HepG2 (cell line): ENCODE results near the gene AP4S1. TPM values are rescaled to one million over a fixed set of nuclear protein-coding genes. Genes with fewer than 3 reads are reported as not detected.
A peak's percentile ranks its signal among the peaks of the same experiment; 100 is the strongest.

Experiments
- BHLHE40 ChIP-seq: IDR thresholded peaks from 2 replicates; pipeline ENCODE4 v1.6.1; 2011; ENCODE audit warnings: low read length, improper control_type of control experiment
- CBX2 ChIP-seq, 2 experiments: fragments of 200-600 bp in 1 of 2; sonication (generic); formaldehyde crosslinking in 1 of 2; IDR thresholded peaks; 2 replicates each; pipeline versions ENCODE4 v1.7.0 to v1.8.1; 2018 to 2022; ENCODE audit warnings: low read depth in 2 of 2, low read length in 1 of 2, mild to moderate bottlenecking in 1 of 2, missing genetic modification reagents in 1 of 2
- FLYWCH1 ChIP-seq: sonication (generic); formaldehyde crosslinking; IDR thresholded peaks from 2 replicates; pipeline ENCODE4 v1.8.1; 2023; ENCODE audit warnings: mild to moderate bottlenecking, missing genetic modification reagents
- FOXJ3 ChIP-seq: sonication (generic); formaldehyde crosslinking; IDR thresholded peaks from 2 replicates; pipeline ENCODE4 v1.4.0; 2020; ENCODE audit warnings: missing genetic modification reagents, mild to moderate bottlenecking, borderline replicate concordance
- GFI1 ChIP-seq: sonication (generic); formaldehyde crosslinking; IDR thresholded peaks from 2 replicates; pipeline ENCODE4 v1.5.0; 2020; ENCODE audit warnings: missing genetic modification reagents, mild to moderate bottlenecking, borderline replicate concordance
- HES4 ChIP-seq: sonication (generic); formaldehyde crosslinking; IDR thresholded peaks from 2 replicates; pipeline ENCODE4 v1.9.0; 2021; ENCODE audit warnings: mild to moderate bottlenecking, missing genetic modification reagents, borderline replicate concordance
- HIVEP1 ChIP-seq: sonication (generic); formaldehyde crosslinking; IDR thresholded peaks from 2 replicates; pipeline ENCODE4 v1.4.0; 2020; ENCODE audit warnings: mild to moderate bottlenecking, missing genetic modification reagents
- HNRNPH1 ChIP-seq: fragments of 200-400 bp; formaldehyde crosslinking; optimal IDR thresholded peaks from 2 replicates; pipeline ENCODE3; 2017; ENCODE audit warnings: mild to moderate bottlenecking, low read depth, low read length
- HNRNPLL ChIP-seq: fragments of 200-400 bp; formaldehyde crosslinking; IDR thresholded peaks from 2 replicates; pipeline ENCODE4 v1.6.1; 2017; ENCODE audit warnings: mild to moderate bottlenecking, low read depth, low read length; ENCODE audit not compliant: poor library complexity, severe bottlenecking
- HOXA3 ChIP-seq: sonication (generic); formaldehyde crosslinking; IDR thresholded peaks from 2 replicates; pipeline ENCODE4 v1.5.0; 2020; ENCODE audit warnings: missing genetic modification reagents
- IKZF5 ChIP-seq: IDR thresholded peaks from 2 replicates; pipeline ENCODE4 v1.6.1; 2018; ENCODE audit warnings: missing genetic modification reagents, mild to moderate bottlenecking, missing compliant biosample characterization
- ISL2 ChIP-seq: sonication (generic); formaldehyde crosslinking; IDR thresholded peaks from 2 replicates; pipeline ENCODE4 v1.5.0; 2020; ENCODE audit warnings: missing genetic modification reagents
- KDM3A ChIP-seq: IDR thresholded peaks from 2 replicates; pipeline ENCODE4 v1.6.1; 2018; ENCODE audit warnings: low read depth, missing compliant biosample characterization
- KDM4B ChIP-seq: sonication (generic); formaldehyde crosslinking; IDR thresholded peaks from 2 replicates; pipeline ENCODE4 v1.4.0; 2020; ENCODE audit warnings: missing genetic modification reagents
- NFRKB ChIP-seq: fragments of 450-650 bp; IDR thresholded peaks from 2 replicates; pipeline ENCODE4 v1.6.1; 2017
- PHF21A ChIP-seq: sonication (generic); formaldehyde crosslinking; IDR thresholded peaks from 2 replicates; pipeline ENCODE4 v1.5.0; 2020; ENCODE audit warnings: mild to moderate bottlenecking, missing genetic modification reagents
- RBFOX2 ChIP-seq: fragments of 200-400 bp; formaldehyde crosslinking; IDR thresholded peaks from 2 replicates; pipeline ENCODE4 v1.6.1; 2017; ENCODE audit warnings: low read depth, mild to moderate bottlenecking, low read length
- RNF2 ChIP-seq: fragments of 450-650 bp; conservative IDR thresholded peaks from 2 replicates; pipeline ENCODE4 v1.6.1; 2016; ENCODE audit warnings: low read depth
- SIX1 ChIP-seq: sonication (generic); formaldehyde crosslinking; IDR thresholded peaks from 2 replicates; pipeline ENCODE4 v1.4.0; 2020; ENCODE audit warnings: missing genetic modification reagents, borderline replicate concordance
- YEATS2 ChIP-seq: sonication (generic); formaldehyde crosslinking; IDR thresholded peaks from 2 replicates; pipeline ENCODE4 v1.4.0; 2020; ENCODE audit warnings: missing genetic modification reagents, borderline replicate concordance
- ZIK1 ChIP-seq: sonication (generic); formaldehyde crosslinking; IDR thresholded peaks from 2 replicates; pipeline ENCODE4 v1.5.0; 2020; ENCODE audit warnings: mild to moderate bottlenecking, low read depth, missing genetic modification reagents, borderline replicate concordance
- ZNF260 ChIP-seq: sonication (generic); formaldehyde crosslinking; IDR thresholded peaks from 2 replicates; pipeline ENCODE4 v1.4.0; 2020; ENCODE audit warnings: missing genetic modification reagents, low read depth, mild to moderate bottlenecking, borderline replicate concordance
- ZNF275 ChIP-seq: sonication (generic); formaldehyde crosslinking; IDR thresholded peaks from 2 replicates; pipeline ENCODE4 v1.8.0; 2022; ENCODE audit warnings: missing genetic modification reagents, mild to moderate bottlenecking, inconsistent platforms, borderline replicate concordance
- ZNF317 ChIP-seq: sonication (generic); formaldehyde crosslinking; IDR thresholded peaks from 2 replicates; pipeline ENCODE4 v1.5.0; 2020; ENCODE audit warnings: mild to moderate bottlenecking, missing genetic modification reagents
- ZNF678 ChIP-seq: sonication (generic); formaldehyde crosslinking; IDR thresholded peaks from 2 replicates; pipeline ENCODE4 v1.4.0; 2020; ENCODE audit warnings: mild to moderate bottlenecking, missing genetic modification reagents
- ZNF703 ChIP-seq: sonication (generic); formaldehyde crosslinking; IDR thresholded peaks from 2 replicates; pipeline ENCODE4 v1.5.1; 2020; ENCODE audit warnings: missing genetic modification reagents, mild to moderate bottlenecking, moderate library complexity, borderline replicate concordance
- ZSCAN29 ChIP-seq: sonication (generic); formaldehyde crosslinking; conservative IDR thresholded peaks from 2 replicates; pipeline ENCODE4 v1.4.0; 2020; ENCODE audit warnings: mild to moderate bottlenecking, missing genetic modification reagents
- polyA plus RNA-seq, 8 experiments: library from polyadenylated mRNA; depleted of rRNA in 3 of 8; stranded (reverse) in 7 of 8; unstranded in 1 of 8; fragments of >200 nt; fragmentation: Illumina TruSeq in 4 of 8; extraction: Trizol in 4 of 8; gene quantifications; 2 replicates each; pipeline versions ENCODE4 v1.2.1 to v1.2.3, GENCODE V29; 2011 to 2016; ENCODE audit warnings: low read depth in 4 of 8, missing spikeins in 1 of 8, mixed read lengths in 1 of 8; ENCODE audit not compliant: insufficient read depth in 1 of 8
- total RNA-seq, 5 experiments: library from RNA; depleted of rRNA; stranded (reverse); fragments of >200 nt; fragmentation: Illumina TruSeq; extraction: Trizol; gene quantifications; 2 replicates each; pipeline ENCODE4 v1.2.3, GENCODE V29; 2016; ENCODE audit warnings: low read depth in 1 of 5
- TF ChIP-seq, protein P1 (sequence below): sonication (generic); formaldehyde crosslinking; IDR thresholded peaks from 2 replicates; pipeline ENCODE4 v1.8.0; 2022; ENCODE audit warnings: mild to moderate bottlenecking, missing genetic modification reagents, moderate library complexity

Gene AP4S1
- total and polyA plus RNA-seq, 2 of the 13 experiments (the other 11 are each of a cell fraction or from before 2014, with no cell fraction given), result 3.9 to 21.1 TPM

- TF ChIP-seq KDM3A (CRISPR knock-in tag), result peak; percentile 81; the same call in 1 of the 2 replicates
- TF ChIP-seq HIVEP1 (CRISPR knock-in tag), result peak; percentile 68; the same call in 1 of the 2 replicates
- TF ChIP-seq ZNF275, result peak; percentile 52; the same call in 1 of the 2 replicates
- TF ChIP-seq HES4 (CRISPR knock-in tag), result peak; percentile 89
- peak; percentile 87; the same call in 1 of the 2 replicates for TF ChIP-seq GFI1
- TF ChIP-seq HNRNPLL, result peak; percentile 98
- peak; percentile 82 for TF ChIP-seq ZSCAN29 (CRISPR knock-in tag)
- TF ChIP-seq ZNF678, result peak; percentile 55; the same call in 1 of the 2 replicates
- no peak; the same call in 1 of the 2 replicates for TF ChIP-seq ZIK1 (CRISPR knock-in tag)
- TF ChIP-seq CBX2 (IDR thresholded peaks at IDR 0.05; ENCODE audit: low read depth, low read length), result no peak
- TF ChIP-seq CBX2 (CRISPR knock-in tag; IDR thresholded peaks at IDR 0.05; ENCODE audit: low read depth), result 0 out of 2 replicates have a peak, but pooled peaks have one; percentile 49
- TF ChIP-seq KDM4B (CRISPR knock-in tag), result peak; percentile 86
- TF ChIP-seq NFRKB, result no peak
- peak; percentile 87; the same call in 1 of the 2 replicates for TF ChIP-seq SIX1 (CRISPR knock-in tag)
- TF ChIP-seq IKZF5 (CRISPR knock-in tag), result peak; percentile 97
- no peak for TF ChIP-seq PHF21A
- 0 out of 2 replicates have a peak, but pooled peaks have one; percentile 23 for TF ChIP-seq RNF2
- peak; percentile 87; the same call in 1 of the 2 replicates for TF ChIP-seq FOXJ3 (CRISPR knock-in tag)
- TF ChIP-seq, protein P1, sequence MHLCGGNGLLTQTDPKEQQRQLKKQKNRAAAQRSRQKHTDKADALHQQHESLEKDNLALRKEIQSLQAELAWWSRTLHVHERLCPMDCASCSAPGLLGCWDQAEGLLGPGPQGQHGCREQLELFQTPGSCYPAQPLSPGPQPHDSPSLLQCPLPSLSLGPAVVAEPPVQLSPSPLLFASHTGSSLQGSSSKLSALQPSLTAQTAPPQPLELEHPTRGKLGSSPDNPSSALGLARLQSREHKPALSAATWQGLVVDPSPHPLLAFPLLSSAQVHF (CRISPR knock-in tag), result no peak
- peak; percentile 85 for TF ChIP-seq HOXA3 (CRISPR knock-in tag)
- no peak for TF ChIP-seq ISL2 (CRISPR knock-in tag)
- TF ChIP-seq BHLHE40, result peak; percentile 41; the same call in 1 of the 2 replicates
- peak; percentile 80 for TF ChIP-seq ZNF317 (CRISPR knock-in tag)
- TF ChIP-seq ZNF703, result 0 out of 2 replicates have a peak, but pooled peaks have one; percentile 70
- TF ChIP-seq HNRNPH1, result peak; percentile 83
- TF ChIP-seq ZNF260 (CRISPR knock-in tag), result no peak
- TF ChIP-seq RBFOX2, result no peak; the same call in 1 of the 2 replicates
- TF ChIP-seq YEATS2 (CRISPR knock-in tag), result peak; percentile 85
- TF ChIP-seq FLYWCH1 (CRISPR knock-in tag), result no peak
These were observed 1.2 kb downstream of the AP4S1 start (continued) for GRCh38 chr14:31026450-31027235.
